H9 (cell line): ENCODE results near the gene PDXDC1. TPM values are rescaled to one million over a fixed set of nuclear protein-coding genes. Genes with fewer than 3 reads are reported as not detected.
"Not testable (repeated sequence)": the region's sequence is repeated elsewhere in the genome, so short reads cannot be mapped to it uniquely, and the experiment has no call there.

Experiments
- DNase-seq: peaks from one replicate; pipeline ENCODE4 v3.0.0-alpha.2; 2017
- H2AFZ ChIP-seq: one replicate; pipeline ENCODE4 v1.6.1; 2013; ENCODE audit warnings: mild to moderate bottlenecking, low read length, control low read depth, moderate library complexity
- H2AK5ac ChIP-seq: 2 replicates; pipeline ENCODE4 v1.6.1; 2013; ENCODE audit warnings: low read length, control low read depth, mixed read lengths; ENCODE audit not compliant: insufficient read length
- H2BK120ac ChIP-seq: one replicate; pipeline ENCODE4 v1.6.1; 2013; ENCODE audit warnings: low read depth, mild to moderate bottlenecking, low read length, control low read depth, inconsistent platforms; ENCODE audit not compliant: poor library complexity, severe bottlenecking
- H2BK12ac ChIP-seq: 2 replicates; pipeline ENCODE4 v1.6.1; 2013; ENCODE audit warnings: low read length, control low read depth, mixed read lengths, low read depth; ENCODE audit not compliant: insufficient read length
- H2BK15ac ChIP-seq: 2 replicates; pipeline ENCODE4 v1.6.1; 2013; ENCODE audit warnings: low read depth, low read length, control low read depth
- H2BK20ac ChIP-seq: one replicate; pipeline ENCODE4 v1.6.1; 2013; ENCODE audit warnings: low read depth, mild to moderate bottlenecking, low read length, control low read depth, inconsistent platforms; ENCODE audit not compliant: poor library complexity, severe bottlenecking
- H2BK5ac ChIP-seq: 2 replicates; pipeline ENCODE4 v1.6.1; 2013; ENCODE audit warnings: low read length, control low read depth, mixed read lengths; ENCODE audit not compliant: insufficient read length
- H3K14ac ChIP-seq: 2 replicates; pipeline ENCODE4 v1.6.1; 2013; ENCODE audit warnings: low read length, control low read depth; ENCODE audit not compliant: insufficient read depth
- H3K18ac ChIP-seq: 2 replicates; pipeline ENCODE4 v1.6.1; 2013; ENCODE audit warnings: low read depth, mild to moderate bottlenecking, mixed read lengths, low read length, control low read depth; ENCODE audit not compliant: insufficient read length
- H3K23ac ChIP-seq: 2 replicates; pipeline ENCODE4 v1.6.1; 2013; ENCODE audit warnings: low read length, control low read depth, mixed read lengths, low read depth; ENCODE audit not compliant: insufficient read length
- H3K23me2 ChIP-seq: 2 replicates; pipeline ENCODE4 v1.6.1; 2013; ENCODE audit warnings: low read depth, mild to moderate bottlenecking, mixed read lengths, low read length, control low read depth; ENCODE audit not compliant: insufficient read length, poor library complexity, severe bottlenecking
- H3K27ac ChIP-seq: 2 replicates; pipeline ENCODE4 v1.5.1; 2013; ENCODE audit warnings: low read length, control low read depth, mixed read lengths, low read depth; ENCODE audit not compliant: insufficient read length
- H3K27me3 ChIP-seq: 2 replicates; pipeline ENCODE4 v1.6.1; 2013; ENCODE audit warnings: low read length, control low read depth, inconsistent platforms; ENCODE audit not compliant: insufficient read depth
- H3K4ac ChIP-seq: 2 replicates; pipeline ENCODE4 v1.6.1; 2013; ENCODE audit warnings: low read depth, mild to moderate bottlenecking, control low read depth, inconsistent platforms, low read length, moderate library complexity
- H3K4me1 ChIP-seq: 2 replicates; pipeline ENCODE4 v1.6.1; 2013; ENCODE audit warnings: low read length, control low read depth, inconsistent platforms; ENCODE audit not compliant: insufficient read depth
- H3K4me2 ChIP-seq: 2 replicates; pipeline ENCODE4 v1.6.1; 2013; ENCODE audit warnings: low read length, control low read depth, mixed read lengths; ENCODE audit not compliant: insufficient read length, insufficient read depth
- H3K56ac ChIP-seq: 2 replicates; pipeline ENCODE4 v1.6.1; 2013; ENCODE audit warnings: low read depth, mild to moderate bottlenecking, mixed read lengths, low read length, control low read depth; ENCODE audit not compliant: insufficient read length
- H3K79me1 ChIP-seq: 2 replicates; pipeline ENCODE4 v1.6.1; 2013; ENCODE audit warnings: low read depth, mild to moderate bottlenecking, moderate library complexity, low read length, control low read depth, inconsistent platforms; ENCODE audit not compliant: insufficient read depth, poor library complexity, severe bottlenecking
- H3K79me2 ChIP-seq: 2 replicates; pipeline ENCODE4 v1.6.1; 2013; ENCODE audit warnings: low read length, control low read depth, inconsistent platforms; ENCODE audit not compliant: insufficient read depth
- H3K9ac ChIP-seq: 2 replicates; pipeline ENCODE4 v1.6.1; 2013; ENCODE audit warnings: low read length, control low read depth, mixed read lengths; ENCODE audit not compliant: insufficient read length; ENCODE audit errors: extremely low read depth
- H3K9me3 ChIP-seq: one replicate; pipeline ENCODE4 v1.6.1; 2013; ENCODE audit warnings: low read depth, low read length, inconsistent platforms; ENCODE audit not compliant: control insufficient read depth
- H3T11ph ChIP-seq: one replicate; pipeline ENCODE4 v1.6.1; 2013; ENCODE audit warnings: mild to moderate bottlenecking, low read length, control low read depth, inconsistent platforms
- H4K20me1 ChIP-seq: one replicate; pipeline ENCODE4 v1.6.1; 2013; ENCODE audit not compliant: control insufficient read depth, insufficient read length, insufficient read depth
- H4K5ac ChIP-seq: 2 replicates; pipeline ENCODE4 v1.6.1; 2013; ENCODE audit warnings: low read depth, mild to moderate bottlenecking, mixed read lengths, low read length, control low read depth; ENCODE audit not compliant: insufficient read length
- H4K8ac ChIP-seq: replicated peaks from 2 replicates; pipeline ENCODE4 v1.6.1; 2013; ENCODE audit warnings: low read length, control low read depth, mixed read lengths, low read depth; ENCODE audit not compliant: insufficient read length
- H4K91ac ChIP-seq: 2 replicates; pipeline ENCODE4 v1.6.1; 2013; ENCODE audit warnings: low read depth, mild to moderate bottlenecking, moderate library complexity, mixed read lengths, low read length, control low read depth; ENCODE audit not compliant: insufficient read length
- H3K27ac Mint-ChIP-seq, 3 experiments: 2 replicates in 2 of 3; 3 replicates in 1 of 3; pipeline ENCODE4 v1.8.0; 2020 to 2021; ENCODE audit warnings: mixed read lengths in 3 of 3, mild to moderate bottlenecking in 1 of 3, moderate library complexity in 1 of 3
- H3K27me3 Mint-ChIP-seq: 2 replicates; pipeline ENCODE4 v1.8.0; 2021; ENCODE audit warnings: low read depth, mild to moderate bottlenecking, moderate library complexity, mixed read lengths
- H3K36me3 Mint-ChIP-seq, 3 experiments: 2 replicates in 2 of 3; 3 replicates in 1 of 3; pipeline ENCODE4 v1.8.0; 2020 to 2021; ENCODE audit warnings: low read depth in 3 of 3, mixed read lengths in 3 of 3; ENCODE audit not compliant: insufficient read depth in 1 of 3
- H3K4me1 Mint-ChIP-seq, 2 experiments: 2 replicates each; pipeline ENCODE4 v1.8.0; 2020; ENCODE audit warnings: mixed read lengths in 2 of 2
- H3K4me3 Mint-ChIP-seq, 2 experiments: 2 replicates in 1 of 2; 3 replicates in 1 of 2; pipeline ENCODE4 v1.8.0; 2020 to 2021; ENCODE audit warnings: mild to moderate bottlenecking in 2 of 2, mixed read lengths in 2 of 2, moderate library complexity in 1 of 2
- H3K9me3 Mint-ChIP-seq, 2 experiments: 2 replicates in 1 of 2; 3 replicates in 1 of 2; pipeline ENCODE4 v1.8.0; 2020; ENCODE audit warnings: mild to moderate bottlenecking in 2 of 2, mixed read lengths in 2 of 2, moderate library complexity in 1 of 2
- WGBS: extraction: QIAGEN DNeasy Blood & Tissue Kit; methylation state at CpG from one replicate; pipeline ENCODE4 v1.1.7; 2013; ENCODE audit warnings: missing lambda C conversion rate, low lambda C conversion rate, mixed read lengths; ENCODE audit not compliant: insufficient read length; ENCODE audit errors: extremely low coverage; 5-methylcytosine and 5-hydroxymethylcytosine counted together
- total RNA-seq: library from RNA; stranded (reverse); gene quantifications from 2 replicates; pipeline ENCODE4 v1.2.1, GENCODE V29; 2021

Gene PDXDC1
- total RNA-seq, 1 experiment from 2014 or later, result 112 TPM

- H3K23ac ChIP-seq, H3K14ac ChIP-seq, H3K9me3 ChIP-seq, H3K4me3 Mint-ChIP-seq, H2BK12ac ChIP-seq, H3K18ac ChIP-seq, H2BK20ac ChIP-seq, H3K36me3 Mint-ChIP-seq, H3K4ac ChIP-seq, H2AK5ac ChIP-seq, H4K5ac ChIP-seq, H3K27ac Mint-ChIP-seq, H2BK120ac ChIP-seq, H4K20me1 ChIP-seq, H4K91ac ChIP-seq, H3K27me3 Mint-ChIP-seq, DNase-seq, H3T11ph ChIP-seq, H3K56ac ChIP-seq, H4K8ac ChIP-seq, H3K79me1 ChIP-seq, H3K9me3 Mint-ChIP-seq, H3K9ac ChIP-seq, H3K4me1 Mint-ChIP-seq, H3K79me2 ChIP-seq, H3K4me2 ChIP-seq, H3K23me2 ChIP-seq, H3K27ac ChIP-seq, H2BK5ac ChIP-seq, H3K27me3 ChIP-seq, H2BK15ac ChIP-seq, H2AFZ ChIP-seq, H3K4me1 ChIP-seq: not testable (repeated sequence)
- WGBS, result no CpG with 5 or more reads among the region's 4 CpGs
Measured at GRCh38 chr16:14937143-14937542, 37.7 kb upstream of the PDXDC1 start, which contains the start of gene NPIPA1. Gene NPIPA1, plus strand, starts transcription at chr16:14937443. Its CDS starts 0 bp downstream, at chr16:14937443.

DNA sequence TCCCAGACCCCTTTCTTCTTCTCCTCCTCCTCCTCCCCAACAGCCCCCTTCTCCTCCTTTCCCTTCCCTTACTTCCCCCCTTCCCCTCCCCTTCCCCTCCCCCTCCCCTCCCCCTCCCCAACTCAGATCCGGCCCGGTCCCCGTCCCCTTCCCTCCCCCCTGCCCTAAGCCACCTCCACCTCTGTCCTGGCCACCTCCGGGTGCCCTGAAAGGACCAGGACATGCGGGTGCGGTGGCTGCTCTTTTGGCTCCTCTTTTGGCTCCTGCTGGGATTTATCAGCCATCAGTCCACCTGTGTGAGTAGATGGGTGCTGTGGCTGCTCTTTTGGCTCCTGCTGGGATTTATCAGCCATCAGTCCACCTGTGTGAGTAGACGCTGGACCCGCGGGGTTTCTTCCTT lies 36.8 kb upstream of the PDXDC1 start:
- H3K27ac Mint-ChIP-seq, H3K4me3 Mint-ChIP-seq, H2BK20ac ChIP-seq, H3K4ac ChIP-seq, H2AK5ac ChIP-seq, H3K79me1 ChIP-seq, H3K79me2 ChIP-seq, H3K4me2 ChIP-seq, H3K14ac ChIP-seq, H3K18ac ChIP-seq, H3K4me1 ChIP-seq, H4K20me1 ChIP-seq, H4K91ac ChIP-seq, DNase-seq, H4K5ac ChIP-seq, H3K36me3 Mint-ChIP-seq, H2BK12ac ChIP-seq, H3K27me3 Mint-ChIP-seq, H2AFZ ChIP-seq, H3K9me3 ChIP-seq, H4K8ac ChIP-seq, H2BK15ac ChIP-seq, H3K23me2 ChIP-seq, H2BK5ac ChIP-seq, H3K9me3 Mint-ChIP-seq, H3K56ac ChIP-seq, H3K27ac ChIP-seq, H3T11ph ChIP-seq, H2BK120ac ChIP-seq, H3K4me1 Mint-ChIP-seq, H3K27me3 ChIP-seq, H3K23ac ChIP-seq, H3K9ac ChIP-seq: not testable (repeated sequence)
- WGBS, result no CpG with 5 or more reads among the region's 9 CpGs
